GM19467 (cell line): Measurements from ENCODE around the gene HOXA3.

Experiments
- ATAC-seq: cut with Tn5 transposase; IDR thresholded peaks from one replicate; pipeline ENCODE4 v1.9.1; 2021; ENCODE audit warnings: mild to moderate bottlenecking, moderate library complexity; ENCODE audit not compliant: unreplicated experiment

The HOXA3 gene

GRCh38 chr7:27168265-27168947 is 16.0 kb upstream of the HOXA3 start:
- no peak for ATAC-seq

DNA sequence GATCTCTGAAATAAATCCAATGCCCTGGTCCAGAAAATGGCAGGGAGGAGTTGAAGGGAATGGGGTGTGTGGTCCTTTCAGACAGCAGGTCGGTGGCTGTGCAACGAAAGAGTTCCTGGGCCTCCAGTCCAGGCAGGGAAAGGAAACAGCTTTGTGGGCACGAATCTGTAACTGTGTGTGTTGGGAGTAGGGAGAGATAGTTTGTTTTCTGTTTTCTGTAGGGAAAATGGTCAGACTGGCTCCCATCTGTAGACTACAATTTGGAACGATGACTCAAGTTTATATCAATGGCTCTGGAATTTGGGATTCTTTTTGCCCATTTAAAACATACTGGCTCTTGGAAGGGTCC is 15.5 kb upstream of the HOXA3 start:
- ATAC-seq: no peak

DNA sequence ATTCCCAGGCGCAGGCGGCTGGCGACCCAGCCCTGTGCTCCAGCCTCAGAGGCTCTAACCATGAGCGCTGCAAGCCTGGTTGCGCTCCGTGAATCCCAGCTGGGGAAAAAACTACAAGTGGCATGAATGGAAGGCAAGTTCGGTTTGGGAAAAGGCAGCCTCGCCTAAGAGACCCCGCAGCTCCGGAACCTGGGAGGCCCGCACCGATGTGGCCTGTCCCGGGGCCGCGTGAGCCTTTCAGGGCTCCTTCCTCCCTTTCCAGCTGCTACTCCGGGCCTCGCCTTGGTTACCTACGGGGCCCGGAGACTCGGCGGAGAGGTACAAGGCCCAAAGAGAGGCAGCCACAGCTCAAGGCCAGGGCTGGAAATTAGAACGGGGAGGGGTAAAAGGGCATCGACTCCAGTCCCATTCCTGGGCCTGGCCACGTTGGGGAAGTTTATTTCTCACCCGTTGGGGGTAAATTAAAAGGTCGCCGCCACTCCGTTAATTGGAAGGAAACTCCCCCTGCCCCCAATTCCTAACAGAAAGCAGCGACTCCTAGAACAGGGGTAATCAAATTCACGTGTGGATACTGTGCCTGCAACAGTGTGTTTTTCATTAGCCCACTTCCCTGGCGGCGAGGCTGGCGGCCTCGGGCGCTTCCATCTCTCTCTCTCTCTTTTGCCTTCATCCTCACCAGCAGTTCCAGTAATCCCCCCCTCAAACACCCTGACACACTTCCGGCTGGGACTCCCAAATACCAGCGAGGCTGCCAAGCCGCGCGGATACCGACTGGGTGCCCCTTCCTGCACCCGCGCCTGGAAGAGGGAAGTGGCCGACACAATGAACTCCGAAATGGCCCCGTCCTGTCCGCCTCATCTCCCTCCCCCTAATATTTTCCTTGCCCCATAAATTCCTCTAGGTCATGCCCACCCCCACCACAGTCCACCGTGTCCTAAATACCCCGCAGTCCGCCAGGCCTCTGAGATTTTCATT is 14.4 kb upstream of the HOXA3 start:
- ATAC-seq: no peak

GRCh38 chr7:27165996-27166530 is 13.7 kb upstream of the HOXA3 start:
- no peak for ATAC-seq

GRCh38 chr7:27165089-27165995 is 13.0 kb upstream of the HOXA3 start, which contains the start of gene HOXA9:
HOXA9 (minus strand) TSS chr7:27165537; CDS start chr7:27165457, 80 bp downstream.
- no peak for ATAC-seq

GRCh38 chr7:27164367-27165088 is 12.1 kb upstream of the HOXA3 start:
- no peak for ATAC-seq

GRCh38 chr7:27164045-27164366 is 11.6 kb upstream of the HOXA3 start:
- no peak for ATAC-seq

- no peak for ATAC-seq
Measured at GRCh38 chr7:27163288-27164044, 11.1 kb upstream of the HOXA3 start.

DNA sequence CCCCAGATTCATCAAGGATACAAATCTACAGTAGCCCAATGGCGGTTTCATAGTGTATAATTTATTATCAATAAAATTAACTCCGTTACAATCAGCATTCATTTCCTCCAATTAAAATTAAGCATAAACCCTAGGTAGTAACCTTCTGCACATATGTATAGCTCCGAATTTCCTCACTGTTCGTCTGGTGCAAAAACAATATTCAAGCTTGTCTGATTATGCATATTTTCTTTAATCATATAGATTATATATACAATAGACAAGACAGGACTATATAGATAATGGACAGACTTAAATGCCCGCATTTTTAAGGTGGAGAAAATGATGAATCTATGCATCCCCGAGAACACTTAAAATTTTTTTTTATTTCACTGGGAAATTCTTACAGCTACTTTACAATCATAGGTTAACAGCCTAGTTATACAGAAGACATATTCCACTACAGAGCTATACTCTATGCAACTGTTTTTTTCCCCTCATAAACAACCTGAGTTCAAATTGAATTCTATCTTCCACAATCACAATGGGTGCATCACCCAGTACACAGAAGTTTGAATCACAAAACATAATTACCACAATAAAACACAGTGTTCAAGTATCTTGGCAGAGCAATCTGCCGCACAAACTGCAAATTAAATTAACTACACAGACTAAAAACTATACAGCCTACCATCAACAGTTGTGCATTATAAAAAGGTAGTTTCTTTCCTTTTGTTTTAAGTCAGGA is 10.3 kb upstream of the HOXA3 start:
- no peak for ATAC-seq

DNA sequence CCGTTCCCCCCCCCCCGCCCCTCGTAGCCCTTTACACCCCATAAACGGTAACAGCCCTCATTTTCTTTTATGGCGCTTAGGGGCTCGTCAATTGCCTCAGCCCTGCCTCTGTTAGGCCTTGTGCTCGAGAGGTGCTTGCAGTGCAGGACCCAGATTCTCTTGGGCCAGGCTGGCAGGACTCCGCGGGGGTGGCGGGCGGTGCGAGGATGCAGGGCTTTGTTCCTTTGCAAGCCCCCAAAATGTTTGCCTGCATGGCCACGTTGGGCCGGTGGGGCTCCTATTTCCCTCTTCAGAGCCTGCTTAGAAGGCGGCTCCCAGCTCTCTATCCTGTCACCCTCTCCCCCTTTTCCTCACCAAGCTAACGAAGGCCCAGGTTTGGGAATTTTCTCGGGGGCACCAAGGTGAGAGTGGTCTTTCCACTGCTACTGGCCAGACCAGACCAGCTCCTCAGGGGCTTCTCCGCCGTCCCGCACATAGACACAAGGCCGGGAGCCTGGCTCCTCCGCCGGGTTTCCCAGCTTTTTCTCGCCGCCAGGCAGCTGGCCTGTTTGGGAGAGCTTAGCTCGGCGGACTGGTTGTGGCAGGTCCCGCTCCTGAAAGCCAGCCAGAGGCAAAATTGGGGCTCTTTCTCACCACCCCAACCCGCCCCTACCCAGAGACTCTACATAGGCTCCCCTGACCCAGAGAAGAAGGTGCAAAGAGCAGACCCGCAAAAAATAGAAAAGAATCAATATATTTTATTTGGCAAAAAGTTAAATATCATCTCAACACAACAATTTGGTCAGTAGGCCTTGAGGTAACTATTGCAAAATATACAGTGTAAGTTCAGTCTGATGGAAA is 9.6 kb upstream of the HOXA3 start:
- no peak for ATAC-seq

DNA sequence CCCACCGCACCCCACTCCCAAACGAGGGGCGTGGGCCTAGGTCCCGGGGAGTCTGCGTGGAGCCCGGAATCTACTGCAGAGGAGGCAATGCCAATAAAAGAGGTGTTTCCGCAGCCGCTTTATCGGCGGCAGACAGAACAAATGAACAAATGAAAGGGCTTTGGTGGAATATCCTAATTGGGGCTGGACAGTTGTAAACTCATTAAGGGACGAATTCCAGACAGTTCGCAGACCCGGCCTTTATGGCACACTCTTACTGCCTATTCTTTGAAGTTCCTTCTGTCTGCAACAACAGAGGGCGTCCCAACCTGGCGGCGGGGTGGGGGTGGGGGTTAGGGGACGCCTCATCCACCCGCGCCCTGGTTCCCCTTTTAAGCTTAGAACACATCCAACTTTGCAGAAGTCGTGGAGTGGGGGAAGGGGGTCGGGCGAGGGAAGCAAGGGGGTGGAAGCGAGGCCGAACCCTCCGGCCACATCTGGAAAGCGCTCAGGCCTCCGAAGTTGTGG is 8.9 kb upstream of the HOXA3 start:
- no peak for ATAC-seq

GRCh38 chr7:27160546-27161213 is 8.3 kb upstream of the HOXA3 start:
- ATAC-seq: no peak

GRCh38 chr7:27160145-27160545 is 7.8 kb upstream of the HOXA3 start:
- no peak for ATAC-seq

- no peak for ATAC-seq
Measured at GRCh38 chr7:27159266-27160144, 7.1 kb upstream of the HOXA3 start.

DNA sequence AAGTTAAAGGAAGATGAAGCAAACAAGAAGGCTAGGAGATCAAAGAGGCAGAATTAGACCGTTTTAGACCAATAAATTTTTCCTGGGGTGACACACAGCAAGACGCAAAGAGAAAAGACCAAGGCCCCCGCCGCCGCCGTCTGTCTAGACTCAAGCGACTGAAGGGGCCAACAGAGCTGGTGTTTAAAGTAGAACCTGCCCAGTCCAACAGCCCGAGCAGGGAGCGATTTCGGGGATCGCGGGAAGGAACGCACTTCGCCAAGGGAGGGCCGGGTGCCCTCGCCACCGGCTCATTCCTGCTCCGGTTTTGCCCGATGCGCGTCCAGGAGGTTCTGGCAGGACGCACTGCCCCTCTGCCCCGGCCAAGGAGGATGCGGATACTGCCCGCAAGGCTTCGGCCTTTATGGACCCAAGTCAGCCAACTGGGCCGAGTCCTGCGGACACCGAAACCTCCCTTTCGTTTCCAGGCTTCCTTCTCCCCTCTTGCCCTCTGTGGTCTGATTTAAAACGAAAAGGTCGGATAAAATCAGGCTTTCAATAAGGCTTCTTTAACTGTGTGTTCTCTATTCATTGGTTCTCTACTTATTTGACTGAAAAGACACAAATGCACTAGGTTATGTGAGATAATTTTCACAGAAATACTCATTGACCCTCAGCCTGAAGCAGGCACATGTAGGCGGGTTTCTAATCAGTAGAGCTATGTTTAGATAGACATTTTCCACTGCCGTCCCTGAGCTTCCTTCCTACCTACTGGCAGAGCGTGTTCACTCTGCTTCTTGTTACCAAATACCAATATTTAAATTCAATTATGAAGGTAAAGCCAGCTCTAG is 6.3 kb upstream of the HOXA3 start:
- ATAC-seq: no peak
